PFSK-1 (cell line): Measurements from ENCODE around the gene GATA3.

ENCODE experiments used
- POLR2AphosphoS5 ChIP-seq: IDR thresholded peaks from 2 replicates; pipeline ENCODE4 v1.6.1; 2012; ENCODE audit warnings: low read depth, mild to moderate bottlenecking, control low read depth, low read length, moderate library complexity
- SIN3A ChIP-seq: IDR thresholded peaks from 2 replicates; pipeline ENCODE4 v1.6.1; 2012; ENCODE audit warnings: mild to moderate bottlenecking, low read length, moderate library complexity, borderline replicate concordance; ENCODE audit not compliant: insufficient read depth
- TAF1 ChIP-seq: IDR thresholded peaks from 2 replicates; pipeline ENCODE4 v1.6.1; 2012; ENCODE audit warnings: low read length, control low read depth, borderline replicate concordance; ENCODE audit not compliant: insufficient read depth
- TF ChIP-seq, protein P1 (sequence below), 2 experiments: IDR thresholded peaks; 2 replicates each; pipeline versions ENCODE4 v1.6.1 to v1.8.0; 2011 to 2012; ENCODE audit warnings: low read depth in 2 of 2, low read length in 2 of 2, control low read depth in 1 of 2, inconsistent platforms in 1 of 2, mild to moderate bottlenecking in 1 of 2, moderate library complexity in 1 of 2; ENCODE audit not compliant: insufficient read depth in 1 of 2

DNA sequence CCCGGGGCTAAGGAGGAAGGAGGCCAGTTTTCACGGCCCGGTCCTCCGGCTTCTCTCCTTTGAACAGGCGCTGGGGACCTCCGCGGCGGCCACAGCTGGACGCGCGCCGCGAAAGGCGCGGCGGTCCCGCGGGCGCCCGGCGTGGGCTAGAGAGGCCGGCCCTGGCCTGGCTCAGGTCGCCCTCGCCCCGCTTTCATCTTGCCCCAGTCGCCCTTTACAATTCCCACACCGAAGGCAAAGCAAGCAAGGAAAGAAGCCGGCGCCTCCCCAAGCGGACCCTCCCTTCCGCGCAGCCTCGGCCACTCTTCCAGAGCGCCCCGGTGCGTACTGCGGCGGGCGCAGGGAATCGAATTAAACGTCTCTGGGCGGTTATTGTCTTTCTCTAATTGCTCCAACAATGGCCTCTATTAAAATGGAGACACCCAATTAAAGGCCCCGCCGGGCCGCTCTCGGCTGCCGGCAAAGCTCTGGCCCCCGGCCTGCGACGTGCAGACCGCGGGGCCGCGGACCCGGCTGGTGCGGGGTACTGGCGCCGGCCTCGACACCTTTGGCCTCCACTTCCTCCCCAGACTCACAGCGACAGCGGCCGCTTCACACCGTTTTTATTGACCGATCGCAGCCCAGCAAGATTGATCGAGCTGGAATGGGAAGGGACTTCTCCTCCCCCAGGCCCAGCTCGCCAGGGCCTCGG is 4.5 kb upstream of the GATA3 start:
- TF ChIP-seq, protein P1, sequence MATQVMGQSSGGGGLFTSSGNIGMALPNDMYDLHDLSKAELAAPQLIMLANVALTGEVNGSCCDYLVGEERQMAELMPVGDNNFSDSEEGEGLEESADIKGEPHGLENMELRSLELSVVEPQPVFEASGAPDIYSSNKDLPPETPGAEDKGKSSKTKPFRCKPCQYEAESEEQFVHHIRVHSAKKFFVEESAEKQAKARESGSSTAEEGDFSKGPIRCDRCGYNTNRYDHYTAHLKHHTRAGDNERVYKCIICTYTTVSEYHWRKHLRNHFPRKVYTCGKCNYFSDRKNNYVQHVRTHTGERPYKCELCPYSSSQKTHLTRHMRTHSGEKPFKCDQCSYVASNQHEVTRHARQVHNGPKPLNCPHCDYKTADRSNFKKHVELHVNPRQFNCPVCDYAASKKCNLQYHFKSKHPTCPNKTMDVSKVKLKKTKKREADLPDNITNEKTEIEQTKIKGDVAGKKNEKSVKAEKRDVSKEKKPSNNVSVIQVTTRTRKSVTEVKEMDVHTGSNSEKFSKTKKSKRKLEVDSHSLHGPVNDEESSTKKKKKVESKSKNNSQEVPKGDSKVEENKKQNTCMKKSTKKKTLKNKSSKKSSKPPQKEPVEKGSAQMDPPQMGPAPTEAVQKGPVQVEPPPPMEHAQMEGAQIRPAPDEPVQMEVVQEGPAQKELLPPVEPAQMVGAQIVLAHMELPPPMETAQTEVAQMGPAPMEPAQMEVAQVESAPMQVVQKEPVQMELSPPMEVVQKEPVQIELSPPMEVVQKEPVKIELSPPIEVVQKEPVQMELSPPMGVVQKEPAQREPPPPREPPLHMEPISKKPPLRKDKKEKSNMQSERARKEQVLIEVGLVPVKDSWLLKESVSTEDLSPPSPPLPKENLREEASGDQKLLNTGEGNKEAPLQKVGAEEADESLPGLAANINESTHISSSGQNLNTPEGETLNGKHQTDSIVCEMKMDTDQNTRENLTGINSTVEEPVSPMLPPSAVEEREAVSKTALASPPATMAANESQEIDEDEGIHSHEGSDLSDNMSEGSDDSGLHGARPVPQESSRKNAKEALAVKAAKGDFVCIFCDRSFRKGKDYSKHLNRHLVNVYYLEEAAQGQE (IDR thresholded peaks at IDR 0.05; ENCODE audit: insufficient read depth in 1 of 2, low read depth in 2 of 2, low read length in 2 of 2): no peak
- TF ChIP-seq POLR2AphosphoS5 (no peak), TAF1 (no peak), SIN3A (no peak)
